ENCODE results near the gene DPP6.

The DPP6 gene

DNA sequence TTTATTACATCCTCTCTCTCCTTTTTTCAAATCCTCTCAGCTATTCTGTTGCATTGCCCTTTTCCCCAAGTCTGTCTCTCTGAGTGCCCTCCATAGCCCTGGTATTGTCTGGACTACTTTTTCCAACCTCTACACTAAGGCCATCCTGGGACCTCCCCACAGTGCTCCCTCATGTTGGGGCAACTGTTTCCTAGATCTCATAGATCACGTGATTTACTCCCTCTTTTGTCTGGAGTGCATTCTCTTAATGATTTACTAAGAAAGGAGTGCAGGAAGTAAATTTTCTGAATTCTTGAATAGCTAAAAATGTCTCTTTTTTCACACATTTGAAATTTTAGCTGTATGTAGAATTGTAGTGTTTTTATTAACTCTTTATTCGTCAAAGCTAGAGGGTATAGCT, 733.7 kb downstream of the DPP6 start:
- no peak for DNase-seq

DNA sequence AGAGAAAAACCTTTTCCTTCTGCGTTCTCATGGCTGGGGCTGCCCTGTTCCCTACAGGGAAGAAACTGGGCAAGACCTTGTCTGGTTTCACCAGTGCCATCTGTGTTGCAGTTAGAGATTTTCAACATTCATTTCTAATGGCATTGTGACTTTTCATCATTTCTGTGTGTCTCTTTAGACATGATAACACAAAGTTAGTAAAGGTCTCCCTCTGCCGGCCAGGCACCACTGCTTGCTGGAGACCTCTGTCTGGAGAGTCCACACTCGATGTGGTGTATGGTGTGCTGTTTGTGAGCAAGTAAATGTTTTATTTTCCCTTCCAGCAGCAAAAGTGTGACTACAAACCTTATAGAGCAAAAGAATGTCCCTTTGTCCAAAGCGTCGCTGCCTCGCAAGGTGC, 737.2 kb downstream of the DPP6 start:
- no peak for DNase-seq

- DNase-seq: no peak
Measured at GRCh38 chr7:154791611-154792010, 739.4 kb downstream of the DPP6 start.

DNA sequence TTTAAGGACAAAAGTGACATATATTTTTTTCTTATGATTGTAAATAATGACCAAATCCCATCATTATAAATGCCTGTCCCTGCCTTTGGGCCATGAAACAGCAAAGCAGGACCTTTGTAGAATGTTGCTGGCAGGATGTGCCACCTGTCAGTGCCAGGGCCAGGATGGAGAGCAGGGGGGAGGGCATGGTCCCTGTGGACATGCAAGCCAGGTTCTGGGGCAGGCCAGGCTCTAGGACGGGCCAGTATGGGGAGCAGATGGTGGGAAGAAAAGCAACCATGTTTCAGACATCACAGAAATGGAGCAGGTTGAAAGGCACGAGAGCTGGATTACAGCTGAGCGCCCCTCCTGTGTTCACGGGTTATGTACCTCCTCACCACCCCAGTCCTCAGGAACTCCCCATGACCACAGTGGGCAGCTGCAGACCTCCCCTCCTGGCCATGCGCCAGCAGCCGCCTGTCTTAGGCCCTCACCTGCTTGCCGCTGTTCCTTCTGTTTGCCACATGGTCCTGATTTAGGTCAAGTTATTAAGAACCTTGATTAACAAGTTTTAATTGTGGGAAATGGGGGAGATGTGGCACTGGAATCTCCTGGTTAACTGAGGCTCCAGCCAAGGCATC, 740.3 kb downstream of the DPP6 start:
- DNase-seq: no peak

- DNase-seq: no peak
Measured at GRCh38 chr7:154794147-154794780, 742.1 kb downstream of the DPP6 start.

DNA sequence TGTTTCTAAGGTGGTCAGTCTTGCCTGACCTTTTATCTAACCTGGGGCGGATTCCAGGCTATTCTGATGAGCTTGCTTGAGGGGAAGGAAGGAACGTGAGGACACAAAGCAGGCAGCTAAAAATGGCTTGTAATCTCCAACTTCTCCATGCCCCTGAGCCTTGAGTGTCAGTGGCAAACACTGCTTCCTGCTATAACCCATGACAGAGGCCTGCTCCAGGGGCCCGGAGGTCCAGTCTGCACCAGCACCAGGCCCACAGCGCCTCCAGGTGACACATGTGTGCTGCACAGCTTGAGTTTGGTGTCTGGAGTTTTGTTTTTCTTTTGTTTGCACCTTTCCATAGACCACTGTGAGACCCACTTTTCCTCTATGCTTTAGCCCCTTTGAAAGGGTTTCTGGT, 742.8 kb downstream of the DPP6 start:
- no peak for DNase-seq

DNA sequence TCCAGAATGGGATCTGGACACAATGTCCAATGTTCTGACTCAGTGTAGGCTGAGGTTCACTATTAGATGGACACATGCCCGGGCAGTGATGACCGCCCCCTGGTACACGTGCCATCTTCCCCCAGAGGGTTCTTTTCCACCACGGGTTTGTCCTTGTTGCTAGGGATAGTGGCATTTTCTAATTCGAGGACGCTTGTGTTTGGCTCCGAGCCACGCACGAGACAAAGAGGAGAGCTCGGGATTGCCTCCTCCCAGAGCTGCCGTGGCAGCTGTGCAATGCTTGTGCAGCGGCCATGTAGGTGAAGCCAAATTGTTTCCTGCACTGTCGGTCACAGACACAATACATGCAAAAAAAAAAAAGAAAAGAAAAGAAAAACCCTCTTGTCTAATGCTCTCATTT, 743.2 kb downstream of the DPP6 start:
- DNase-seq: no peak

- no peak for DNase-seq
Measured at GRCh38 chr7:154804449-154804848, 752.3 kb downstream of the DPP6 start.

GRCh38 chr7:154812027-154812426, 759.8 kb downstream of the DPP6 start:
- DNase-seq: no peak

GRCh38 chr7:154817224-154817896, 765.2 kb downstream of the DPP6 start:
- DNase-seq: no peak

- no peak for DNase-seq
Measured at GRCh38 chr7:154827007-154827406, 774.8 kb downstream of the DPP6 start.

GRCh38 chr7:154832557-154833138, 780.5 kb downstream of the DPP6 start:
- no peak for DNase-seq

DNA sequence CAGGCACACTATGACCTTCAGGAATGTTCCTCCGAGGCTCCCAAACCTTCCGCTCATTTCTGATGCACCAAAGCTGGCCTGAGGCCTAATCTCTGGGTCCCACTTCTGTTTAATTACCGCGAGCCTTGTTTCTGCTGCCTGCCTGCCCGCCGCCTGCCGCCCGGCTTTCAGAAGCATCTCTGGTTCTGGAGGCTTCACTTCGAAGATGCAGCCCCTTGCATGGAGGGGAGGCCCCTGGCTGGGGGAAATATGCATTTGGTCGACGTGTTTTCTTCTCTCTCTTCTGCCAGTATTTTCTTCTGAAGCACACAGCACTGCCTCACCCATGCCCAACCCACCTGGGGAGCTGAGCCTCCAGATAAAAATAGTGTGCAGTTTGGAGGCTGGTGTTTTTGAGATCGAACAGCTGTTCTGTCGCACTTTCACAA, 783.8 kb downstream of the DPP6 start:
- no peak for DNase-seq

DNA sequence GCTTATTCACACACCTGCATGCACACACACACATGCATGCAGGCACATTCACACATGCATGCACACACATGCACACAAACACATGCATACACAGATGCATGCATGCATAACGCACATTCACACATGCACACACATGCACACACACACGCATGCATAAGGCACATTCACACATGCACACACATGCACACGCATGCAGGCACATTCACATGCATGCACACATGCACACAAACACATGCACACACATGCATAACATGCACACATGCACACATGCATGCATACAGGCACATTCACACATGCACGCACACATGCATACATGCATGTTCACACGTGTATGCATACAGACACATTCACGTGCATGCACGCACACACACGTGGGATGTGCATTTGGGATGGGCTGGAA, 784.9 kb downstream of the DPP6 start:
- no peak for DNase-seq

GRCh38 chr7:154837622-154838021, 785.4 kb downstream of the DPP6 start:
- DNase-seq: no peak

DNA sequence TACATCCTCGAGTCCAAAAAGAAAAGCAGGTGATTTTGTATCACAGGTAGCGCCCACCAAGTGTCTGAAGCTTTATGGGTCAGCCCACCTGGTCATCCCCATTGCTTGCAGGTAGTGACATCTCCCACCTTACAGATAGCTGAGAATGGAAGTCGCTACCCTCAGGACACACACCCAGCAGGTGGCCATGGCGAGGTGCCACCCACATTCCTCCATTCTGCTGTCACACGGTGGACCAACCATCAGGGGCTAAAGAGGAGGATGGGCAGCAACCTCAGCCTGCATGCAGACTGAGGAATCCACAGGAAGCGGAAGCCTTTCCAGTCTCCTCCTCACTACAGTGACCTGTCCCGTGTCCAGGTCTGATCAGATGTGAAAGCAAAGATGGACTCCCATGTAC, 787.9 kb downstream of the DPP6 start:
- no peak for DNase-seq

DNA sequence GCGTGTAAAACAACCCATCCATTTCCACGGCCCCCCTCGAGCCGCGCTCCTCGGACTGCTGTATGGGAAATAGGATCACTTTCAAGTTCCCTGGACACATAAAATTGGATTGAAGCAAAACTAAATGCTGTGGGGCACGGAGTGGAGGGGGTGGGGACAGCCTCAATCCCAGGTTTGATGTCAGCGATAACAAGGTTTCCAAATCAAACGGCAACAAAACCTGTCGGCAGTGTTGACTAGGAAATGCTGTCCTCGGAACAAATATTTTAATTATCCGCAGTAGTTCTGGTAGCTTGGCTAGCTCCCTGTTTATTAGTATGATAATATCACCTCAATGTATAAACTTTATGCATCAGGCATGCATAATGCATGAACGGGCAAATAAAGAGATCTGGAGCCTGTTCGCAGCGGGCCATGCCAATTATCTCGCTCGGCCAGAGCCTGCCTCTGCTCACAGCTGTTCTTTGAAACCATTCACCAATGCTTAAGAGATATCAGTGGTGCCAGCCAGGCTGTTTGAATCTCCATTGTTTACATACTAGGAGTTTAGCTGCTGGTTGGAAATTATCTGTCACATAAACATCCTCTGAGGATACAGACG, 789.6 kb downstream of the DPP6 start:
- DNase-seq: no peak

- DNase-seq: no peak
Measured at GRCh38 chr7:154842591-154842990, 790.4 kb downstream of the DPP6 start.

- DNase-seq: no peak
Measured at GRCh38 chr7:154843670-154844237, 791.6 kb downstream of the DPP6 start.

GRCh38 chr7:154844499-154844898, 792.3 kb downstream of the DPP6 start:
- DNase-seq: no peak

GRCh38 chr7:154844955-154845354, 792.8 kb downstream of the DPP6 start:
- DNase-seq: no peak

GRCh38 chr7:154848464-154848863, 796.3 kb downstream of the DPP6 start:
- DNase-seq: no peak

- no peak for DNase-seq
Measured at GRCh38 chr7:154852205-154852604, 800.0 kb downstream of the DPP6 start.
